ENCODE data around the gene EZR. TPM values are rescaled to one million over a fixed set of nuclear protein-coding genes. Genes with fewer than 3 reads are reported as not detected.
"Not testable (repeated sequence)": the region's sequence is repeated elsewhere in the genome, so short reads cannot be mapped to it uniquely, and the experiment has no call there.

The EZR gene
- polyA plus RNA-seq, 3 donors = 249 to 294 (median 259) TPM

DNA sequence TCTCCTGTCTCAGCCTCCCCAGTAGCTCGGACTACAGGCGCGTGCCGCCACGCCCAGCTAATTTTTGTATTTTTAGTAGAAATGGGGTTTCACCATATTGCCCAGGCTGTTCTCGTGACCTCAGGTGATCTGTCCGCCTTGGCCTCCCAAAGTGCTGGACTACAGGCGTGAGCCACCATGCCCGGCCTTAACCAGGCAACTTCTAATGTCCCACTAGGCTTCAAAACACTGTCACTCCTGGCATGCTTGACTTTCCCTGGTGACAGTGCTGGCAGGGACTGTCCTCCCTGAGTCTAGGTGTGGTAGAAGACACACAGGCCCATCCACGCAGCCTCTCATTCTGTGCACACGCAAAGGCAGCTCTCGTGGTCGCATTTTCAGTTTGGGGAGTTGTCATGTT is 11.6 kb upstream of the EZR start:
- DNase-seq (ENCODE audit: extremely low read depth in 1 of 11, low read depth in 9 of 11, low spot score in 4 of 11) = no peak

DNA sequence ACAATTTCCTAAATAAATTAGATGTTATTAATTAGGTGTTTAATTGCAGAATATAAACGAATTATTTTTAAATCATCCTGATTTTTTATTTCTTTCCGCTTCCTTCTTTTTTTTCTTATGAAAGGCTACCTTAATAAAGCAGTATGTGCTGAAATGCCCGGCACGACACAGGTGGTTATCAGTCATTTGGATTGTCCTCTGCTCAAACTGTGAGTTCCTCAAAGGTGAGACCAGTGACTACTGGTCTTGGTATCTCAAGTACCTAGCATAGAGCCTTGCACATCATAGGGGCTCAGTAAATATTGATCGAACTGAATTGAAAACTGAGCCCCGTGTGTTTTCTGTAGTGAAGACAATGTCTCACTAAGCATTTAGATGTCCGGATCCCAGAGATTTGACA is 9.6 kb upstream of the EZR start:
- DNase-seq (ENCODE audit: extremely low read depth in 1 of 11, low read depth in 9 of 11, low spot score in 4 of 11) = no peak

GRCh38 chr6:158826819-158827501 is 7.8 kb upstream of the EZR start:
- no peak for DNase-seq (ENCODE audit: extremely low read depth in 1 of 11, low read depth in 9 of 11, low spot score in 4 of 11)

DNA sequence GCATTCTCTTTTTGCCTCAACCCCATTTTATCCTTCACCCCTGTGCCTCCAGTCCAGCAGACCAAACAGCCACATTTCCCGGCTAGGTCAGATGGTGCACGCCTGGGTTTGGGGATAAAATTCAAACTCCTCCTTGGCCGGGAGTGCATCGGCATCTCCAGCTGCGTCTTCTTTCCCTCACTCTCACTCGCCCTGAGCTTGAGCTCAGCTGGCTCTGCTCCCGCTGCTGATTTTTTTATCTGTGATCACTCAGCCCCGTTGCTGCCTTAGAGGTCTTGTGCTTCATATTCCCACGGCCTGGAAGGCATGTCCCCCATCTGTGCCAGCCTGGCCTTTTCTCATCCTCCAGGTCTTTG is 6.8 kb upstream of the EZR start:
- no peak for DNase-seq (ENCODE audit: extremely low read depth in 1 of 11, low read depth in 9 of 11, low spot score in 4 of 11)

- no peak for DNase-seq (ENCODE audit: extremely low read depth in 1 of 11, low read depth in 9 of 11, low spot score in 4 of 11)
Measured at GRCh38 chr6:158825038-158825950, 6.1 kb upstream of the EZR start.

DNA sequence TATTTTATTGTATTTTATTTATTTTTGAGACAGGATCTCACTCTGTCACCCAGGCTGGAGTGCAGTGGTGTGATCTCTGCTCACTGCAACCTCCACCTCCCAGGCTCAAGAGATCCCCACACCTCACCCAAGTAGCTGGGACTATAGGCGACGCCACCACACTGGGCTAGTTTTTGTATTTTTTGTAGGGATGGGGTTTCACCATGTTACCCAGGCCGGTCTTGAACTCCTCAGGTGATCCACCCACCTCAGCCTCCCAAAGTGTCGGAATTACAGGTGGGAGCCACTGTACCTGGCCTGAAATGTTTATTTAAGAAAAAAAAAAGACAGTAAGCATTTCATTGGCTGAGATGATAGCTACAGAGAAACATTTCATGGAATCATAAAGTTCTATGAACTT is 4.4 kb upstream of the EZR start:
- not testable (repeated sequence) for DNase-seq (ENCODE audit: extremely low read depth in 1 of 11, low read depth in 9 of 11, low spot score in 4 of 11)

DNA sequence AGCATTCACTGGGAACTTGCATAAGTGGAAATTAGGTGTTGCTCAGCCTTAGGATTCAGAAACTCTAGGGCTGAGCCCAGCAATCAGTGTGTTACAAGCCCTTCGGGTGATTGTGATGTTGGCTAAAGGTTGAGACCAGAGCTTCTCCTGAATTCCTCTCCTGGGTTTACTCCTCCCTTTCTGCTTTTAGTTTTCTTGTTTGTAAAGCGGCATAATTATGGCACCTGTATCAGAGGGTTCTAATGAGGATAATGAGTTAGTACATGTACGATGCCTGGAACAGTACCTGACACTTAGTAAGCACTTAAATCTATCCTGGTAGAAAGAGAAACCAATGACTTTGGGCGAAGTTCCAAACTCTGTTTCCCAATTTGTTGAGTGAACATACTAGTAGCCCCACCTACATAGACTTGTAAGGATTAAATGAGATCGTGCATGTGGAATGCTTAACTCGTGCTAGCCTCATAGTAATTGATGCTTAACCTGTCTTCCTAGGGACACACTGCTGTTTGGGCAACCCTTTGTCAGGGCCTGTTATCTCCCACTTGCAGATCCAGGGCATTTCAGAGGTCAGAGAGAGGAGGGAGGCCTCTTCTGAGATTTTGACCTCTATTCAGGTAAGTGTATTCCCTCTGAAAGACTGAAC is 932 bp upstream of the EZR start:
- DNase-seq (ENCODE audit: extremely low read depth in 1 of 11, low read depth in 9 of 11, low spot score in 4 of 11) = no peak

DNA sequence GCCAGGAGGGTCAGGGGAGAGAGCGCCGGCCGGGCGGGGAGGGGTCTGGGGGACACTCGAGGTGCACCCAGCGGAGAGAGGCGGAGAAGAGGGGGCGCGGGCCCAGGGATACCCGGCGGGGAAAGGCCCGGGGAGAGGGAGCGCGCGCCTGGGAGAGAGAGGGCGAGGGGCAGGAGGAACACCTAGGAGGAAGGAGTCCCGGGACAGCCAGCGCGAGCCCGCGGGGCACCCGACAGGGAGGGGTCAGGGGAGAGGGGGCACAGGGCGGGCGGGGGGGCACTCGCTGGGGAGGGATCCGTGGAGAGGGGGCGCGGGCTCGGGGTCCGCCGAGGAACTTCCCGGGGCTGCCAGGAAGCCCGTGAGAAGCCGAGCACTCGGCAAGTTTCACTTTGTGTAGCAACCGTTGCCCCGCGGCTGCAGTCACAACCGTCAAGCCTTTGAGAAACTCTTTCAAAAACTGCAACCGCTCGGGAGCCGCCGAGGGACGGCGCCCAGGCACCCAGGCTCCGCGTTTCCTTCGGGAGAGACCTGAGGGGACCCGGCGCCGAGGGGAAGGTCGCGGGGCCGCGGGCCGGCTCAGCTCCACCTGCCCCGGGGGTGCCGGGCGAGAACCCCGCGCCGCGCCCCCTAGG is 471 bp downstream of the EZR start:
- peak in 1 of 11 donors; percentile 46 for DNase-seq (ENCODE audit: extremely low read depth in 1 of 11, low read depth in 9 of 11, low spot score in 4 of 11)

DNA sequence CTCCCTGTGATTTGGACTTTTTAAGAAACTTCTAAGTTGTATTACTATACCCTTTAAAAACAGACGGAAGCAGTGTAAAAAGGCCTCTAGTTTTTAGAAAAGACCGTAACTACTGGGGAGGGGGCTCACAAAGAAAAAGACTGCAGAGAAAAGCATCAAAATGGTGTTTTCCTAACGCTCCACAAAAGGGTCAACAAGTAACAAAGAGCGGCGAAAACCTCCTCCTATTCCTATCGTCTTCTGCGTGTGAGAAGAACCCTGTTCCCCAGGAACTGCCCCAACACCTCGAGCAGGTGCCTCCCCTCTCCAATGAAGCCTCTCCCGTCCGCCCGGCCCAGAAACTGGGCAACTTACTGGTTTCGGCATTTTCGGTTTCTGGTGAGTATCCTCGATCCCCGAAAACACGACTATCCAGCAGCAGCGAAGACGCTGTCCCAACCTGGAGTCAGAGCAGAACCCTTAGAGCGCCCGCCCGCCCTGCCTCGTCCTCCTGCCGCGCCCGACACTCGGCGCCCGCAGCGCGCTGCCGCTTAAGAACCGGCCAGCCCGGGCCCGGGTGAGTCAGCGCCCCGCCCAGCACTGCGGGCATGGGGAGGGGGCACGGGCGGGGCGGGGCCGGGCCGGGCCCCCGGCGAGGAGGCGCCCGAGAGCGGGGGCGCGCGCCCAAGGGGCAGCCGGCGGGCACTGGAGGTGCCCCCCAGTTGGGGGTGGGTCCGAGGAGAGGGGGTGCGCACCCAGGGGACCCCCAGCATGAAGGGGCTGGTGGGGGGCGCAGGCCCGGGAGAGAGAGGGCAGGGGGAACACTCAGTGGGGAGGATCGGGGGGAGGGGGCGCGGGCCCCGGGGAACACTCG is 1.2 kb downstream of the EZR start:
- peak in 3 of 11 donors; percentile 64 to 71 (median 68) for DNase-seq (ENCODE audit: extremely low read depth in 1 of 11, low read depth in 9 of 11, low spot score in 4 of 11)

GRCh38 chr6:158816803-158817727 is 2.1 kb downstream of the EZR start:
- no peak for DNase-seq (ENCODE audit: extremely low read depth in 1 of 11, low read depth in 9 of 11, low spot score in 4 of 11)

DNA sequence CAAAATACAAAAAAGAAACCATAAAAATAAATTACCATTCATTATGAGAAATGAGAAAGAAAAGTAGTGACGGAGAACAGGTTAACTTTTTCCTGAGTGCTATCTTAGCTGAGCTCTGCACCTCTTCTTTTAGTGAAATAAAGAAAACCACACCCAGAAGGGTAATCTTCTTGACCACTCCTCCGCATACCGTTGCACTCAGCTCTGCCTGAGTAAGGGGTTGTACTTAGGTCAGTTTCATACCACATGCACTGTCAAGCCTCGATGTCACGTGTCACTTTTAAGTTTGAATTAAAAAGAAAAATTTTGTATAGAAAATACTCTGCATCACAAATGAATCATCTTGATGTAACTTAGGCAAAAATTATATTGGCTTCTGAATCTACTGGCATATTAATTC is 2.8 kb downstream of the EZR start:
- DNase-seq (ENCODE audit: extremely low read depth in 1 of 11, low read depth in 9 of 11, low spot score in 4 of 11) = no peak

GRCh38 chr6:158815907-158816306 is 3.3 kb downstream of the EZR start:
- no peak for DNase-seq (ENCODE audit: extremely low read depth in 1 of 11, low read depth in 9 of 11, low spot score in 4 of 11)

DNA sequence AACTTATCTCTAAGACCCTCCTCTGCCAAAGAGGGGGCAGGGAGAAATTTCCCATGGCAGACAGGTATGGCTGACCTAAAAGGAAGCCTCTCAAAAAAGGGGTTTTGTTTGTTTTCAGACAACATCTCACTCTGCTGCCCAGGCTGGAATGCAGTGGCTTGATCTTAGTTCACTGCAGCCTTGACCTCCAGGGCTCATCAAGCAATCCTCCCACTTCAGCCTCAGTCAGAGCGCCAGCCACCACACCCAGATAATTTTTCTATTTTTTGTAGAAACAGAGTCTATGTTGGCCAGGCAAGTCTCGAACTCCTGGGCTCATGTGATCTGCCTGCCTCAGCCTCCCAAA is 3.8 kb downstream of the EZR start:
- DNase-seq (ENCODE audit: extremely low read depth in 1 of 11, low read depth in 9 of 11, low spot score in 4 of 11) = no peak

GRCh38 chr6:158813032-158813431 is 6.1 kb downstream of the EZR start:
- no peak for DNase-seq (ENCODE audit: extremely low read depth in 1 of 11, low read depth in 9 of 11, low spot score in 4 of 11)

DNA sequence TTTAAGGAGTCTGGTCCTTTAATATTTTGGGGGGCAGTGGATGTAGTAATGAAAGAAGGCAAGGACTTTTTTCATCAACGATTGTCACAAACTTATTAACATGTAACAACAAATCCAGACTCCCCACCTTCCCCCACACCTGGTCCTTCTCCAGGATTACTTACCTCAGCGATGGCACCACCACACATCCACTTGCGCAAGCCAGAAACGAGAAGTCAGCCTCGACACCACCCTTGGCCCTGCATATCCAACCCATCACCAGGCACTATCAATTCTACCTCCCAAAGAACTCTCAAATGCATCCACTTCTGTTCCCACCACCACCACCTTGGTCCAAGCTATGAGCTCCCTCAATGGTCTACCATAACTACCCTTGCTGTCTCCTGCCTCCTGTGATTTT is 6.6 kb downstream of the EZR start:
- no peak for DNase-seq (ENCODE audit: extremely low read depth in 1 of 11, low read depth in 9 of 11, low spot score in 4 of 11)

- DNase-seq (ENCODE audit: extremely low read depth in 1 of 11, low read depth in 9 of 11, low spot score in 4 of 11) = no peak
Measured at GRCh38 chr6:158810155-158811095, 8.7 kb downstream of the EZR start.
